Measurements from ENCODE around the gene ZFAND2A.
"Not testable (repeated sequence)": the region's sequence is repeated elsewhere in the genome, so short reads cannot be mapped to it uniquely, and the experiment has no call there.

Gene ZFAND2A

GRCh38 chr7:1159231-1159630 is 765 bp downstream of the ZFAND2A start:
- H3K4me1 ChIP-seq (ENCODE audit: control insufficient read depth, insufficient read depth, low read length); H3K9ac ChIP-seq (ENCODE audit: low read depth, low read length); H3K27me3 ChIP-seq (ENCODE audit: control insufficient read depth, insufficient read depth, low read length); H3K9me3 ChIP-seq (ENCODE audit: control insufficient read depth, insufficient read depth, low read length); H3K27ac ChIP-seq (ENCODE audit: low read depth, low read length): not testable (repeated sequence)
- peak overlapping the region; percentile 100 for H3K4me3 ChIP-seq (ENCODE audit: low read depth, low read length)
- peaks cover 36% of the 10 kb centered on the region for H3K36me3 ChIP-seq (ENCODE audit: control insufficient read depth, insufficient read depth, low read length)

- H3K27ac ChIP-seq (ENCODE audit: low read depth, low read length): no peak overlapping the region
- H3K4me1 ChIP-seq (ENCODE audit: control insufficient read depth, insufficient read depth, low read length): no peaks in the 10 kb centered on the region
Observed at GRCh38 chr7:1158203-1159126, 1.5 kb downstream of the ZFAND2A start.

DNA sequence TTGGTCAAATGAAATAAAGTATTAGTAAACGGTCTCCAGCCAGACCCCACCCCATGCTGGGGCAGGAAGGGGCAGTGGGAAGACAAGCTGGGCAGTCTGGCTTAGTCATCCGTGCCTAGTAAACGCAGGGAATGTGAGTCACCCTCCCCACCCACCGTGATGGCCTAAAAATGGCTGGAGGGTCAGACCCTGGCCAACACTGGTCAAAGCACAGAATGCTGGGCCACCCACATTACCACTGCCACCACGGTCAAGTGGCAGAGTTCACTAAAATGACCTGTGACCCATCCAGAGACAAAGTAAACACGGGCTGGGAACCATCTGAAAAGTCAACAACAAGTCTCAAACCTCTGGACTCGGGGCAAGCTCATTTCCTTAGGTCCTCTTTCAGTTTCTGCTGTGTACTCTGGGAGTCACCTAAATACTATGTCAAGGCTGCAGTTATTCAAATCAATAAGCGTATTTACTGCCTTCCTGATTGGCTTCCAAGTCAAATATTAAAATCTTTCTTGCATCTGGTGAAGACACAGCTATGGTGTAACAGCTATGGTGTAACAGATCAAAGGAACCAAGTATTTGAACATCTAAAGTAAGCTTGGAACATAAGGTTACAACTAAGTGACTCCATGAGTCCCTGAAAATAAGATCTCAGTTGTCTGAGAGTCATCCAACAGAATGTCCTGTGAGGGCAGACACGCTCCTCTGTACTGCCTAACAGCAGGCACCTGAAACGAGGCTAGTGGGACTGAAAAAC is 3.0 kb downstream of the ZFAND2A start:
- no peaks in the 10 kb centered on the region for H3K27me3 ChIP-seq (ENCODE audit: control insufficient read depth, insufficient read depth, low read length)
- no peaks in the 10 kb centered on the region for H3K9me3 ChIP-seq (ENCODE audit: control insufficient read depth, insufficient read depth, low read length)
- H3K9ac ChIP-seq (ENCODE audit: low read depth, low read length): no peak overlapping the region
- no peak overlapping the region for H3K4me3 ChIP-seq (ENCODE audit: low read depth, low read length)
- H3K4me1 ChIP-seq (ENCODE audit: control insufficient read depth, insufficient read depth, low read length): no peaks in the 10 kb centered on the region
- H3K27ac ChIP-seq (ENCODE audit: low read depth, low read length): peak overlapping the region; percentile 47
- H3K36me3 ChIP-seq (ENCODE audit: control insufficient read depth, insufficient read depth, low read length): peaks cover 54% of the 10 kb centered on the region

More at GRCh38 chr7:1158203-1159126, 1.5 kb downstream of the ZFAND2A start:
- H3K27me3 ChIP-seq (ENCODE audit: control insufficient read depth, insufficient read depth, low read length): no peaks in the 10 kb centered on the region
- H3K4me3 ChIP-seq (ENCODE audit: low read depth, low read length): peak overlapping the region; percentile 100
- no peaks in the 10 kb centered on the region for H3K9me3 ChIP-seq (ENCODE audit: control insufficient read depth, insufficient read depth, low read length)
- H3K9ac ChIP-seq (ENCODE audit: low read depth, low read length): no peak overlapping the region
- H3K36me3 ChIP-seq (ENCODE audit: control insufficient read depth, insufficient read depth, low read length): peaks cover 39% of the 10 kb centered on the region

DNA sequence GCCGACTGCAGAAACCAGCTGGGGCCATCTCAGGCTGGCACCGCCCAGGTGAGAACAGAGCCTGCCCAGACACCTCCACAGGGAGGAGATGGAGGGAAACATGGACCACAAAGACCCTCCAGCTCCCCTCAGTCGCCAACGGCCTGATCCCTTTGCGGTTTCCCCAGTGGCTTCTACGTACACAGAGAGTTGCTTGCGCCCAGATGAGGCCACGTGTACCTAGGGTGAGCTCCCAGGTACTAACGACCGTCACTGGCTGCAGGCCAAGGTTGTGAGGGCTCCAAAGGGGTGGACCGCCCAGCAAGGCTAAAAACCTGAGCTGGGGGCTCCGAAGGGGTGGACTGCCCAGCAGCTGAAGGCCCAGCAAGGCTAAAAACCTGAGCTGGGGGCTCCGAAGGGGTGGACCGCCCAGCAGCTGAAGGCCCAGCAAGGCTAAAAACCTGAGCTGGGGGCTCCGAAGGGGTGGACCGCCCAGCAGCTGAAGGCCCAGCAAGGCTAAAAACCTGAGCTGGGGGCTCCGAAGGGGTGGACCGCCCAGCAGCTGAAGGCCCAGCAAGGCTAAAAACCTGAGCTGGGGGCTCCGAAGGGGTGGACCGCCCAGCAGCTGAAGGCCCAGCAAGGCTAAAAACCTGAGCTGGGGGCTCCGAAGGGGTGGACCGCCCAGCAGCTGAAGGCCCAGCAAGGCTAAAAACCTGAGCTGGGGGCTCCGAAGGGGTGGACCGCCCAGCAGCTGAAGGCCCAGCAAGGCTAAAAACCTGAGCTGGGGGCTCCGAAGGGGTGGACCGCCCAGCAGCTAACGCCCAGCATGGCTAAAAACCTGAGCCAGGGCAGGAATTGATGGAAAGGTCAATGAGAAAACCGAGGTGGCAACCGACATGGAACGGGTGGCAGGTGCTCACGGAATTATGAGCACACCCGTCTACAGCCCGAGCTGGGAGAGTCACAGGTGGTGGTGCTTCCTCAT is 3.9 kb downstream of the ZFAND2A start:
- H3K27me3 ChIP-seq (ENCODE audit: control insufficient read depth, insufficient read depth, low read length); H3K27ac ChIP-seq (ENCODE audit: low read depth, low read length); H3K4me1 ChIP-seq (ENCODE audit: control insufficient read depth, insufficient read depth, low read length); H3K4me3 ChIP-seq (ENCODE audit: low read depth, low read length); H3K9me3 ChIP-seq (ENCODE audit: control insufficient read depth, insufficient read depth, low read length); H3K9ac ChIP-seq (ENCODE audit: low read depth, low read length): not testable (repeated sequence)
- peaks cover 60% of the 10 kb centered on the region for H3K36me3 ChIP-seq (ENCODE audit: control insufficient read depth, insufficient read depth, low read length)

GRCh38 chr7:1154172-1154739 is 5.7 kb downstream of the ZFAND2A start:
- Histone ChIP-seq H3K36me3 (ENCODE audit: control insufficient read depth, insufficient read depth, low read length) (peaks cover 61% of the 10 kb centered on the region), H3K27me3 (ENCODE audit: control insufficient read depth, insufficient read depth, low read length) (no peaks in the 10 kb centered on the region), H3K9ac (ENCODE audit: low read depth, low read length) (no peak overlapping the region), H3K4me3 (ENCODE audit: low read depth, low read length) (no peak overlapping the region), H3K27ac (ENCODE audit: low read depth, low read length) (no peak overlapping the region), H3K9me3 (ENCODE audit: control insufficient read depth, insufficient read depth, low read length) (no peaks in the 10 kb centered on the region), H3K4me1 (ENCODE audit: control insufficient read depth, insufficient read depth, low read length) (no peaks in the 10 kb centered on the region)

- no peak overlapping the region for H3K9ac ChIP-seq (ENCODE audit: low read depth, low read length)
- H3K4me1 ChIP-seq (ENCODE audit: control insufficient read depth, insufficient read depth, low read length): no peaks in the 10 kb centered on the region
- peaks cover 54% of the 10 kb centered on the region for H3K36me3 ChIP-seq (ENCODE audit: control insufficient read depth, insufficient read depth, low read length)
- H3K27ac ChIP-seq (ENCODE audit: low read depth, low read length): no peak overlapping the region
- no peak overlapping the region for H3K4me3 ChIP-seq (ENCODE audit: low read depth, low read length)
- H3K9me3 ChIP-seq (ENCODE audit: control insufficient read depth, insufficient read depth, low read length): no peaks in the 10 kb centered on the region
- H3K27me3 ChIP-seq (ENCODE audit: control insufficient read depth, insufficient read depth, low read length): no peaks in the 10 kb centered on the region
Observed at GRCh38 chr7:1152492-1152891, 7.5 kb downstream of the ZFAND2A start.

DNA sequence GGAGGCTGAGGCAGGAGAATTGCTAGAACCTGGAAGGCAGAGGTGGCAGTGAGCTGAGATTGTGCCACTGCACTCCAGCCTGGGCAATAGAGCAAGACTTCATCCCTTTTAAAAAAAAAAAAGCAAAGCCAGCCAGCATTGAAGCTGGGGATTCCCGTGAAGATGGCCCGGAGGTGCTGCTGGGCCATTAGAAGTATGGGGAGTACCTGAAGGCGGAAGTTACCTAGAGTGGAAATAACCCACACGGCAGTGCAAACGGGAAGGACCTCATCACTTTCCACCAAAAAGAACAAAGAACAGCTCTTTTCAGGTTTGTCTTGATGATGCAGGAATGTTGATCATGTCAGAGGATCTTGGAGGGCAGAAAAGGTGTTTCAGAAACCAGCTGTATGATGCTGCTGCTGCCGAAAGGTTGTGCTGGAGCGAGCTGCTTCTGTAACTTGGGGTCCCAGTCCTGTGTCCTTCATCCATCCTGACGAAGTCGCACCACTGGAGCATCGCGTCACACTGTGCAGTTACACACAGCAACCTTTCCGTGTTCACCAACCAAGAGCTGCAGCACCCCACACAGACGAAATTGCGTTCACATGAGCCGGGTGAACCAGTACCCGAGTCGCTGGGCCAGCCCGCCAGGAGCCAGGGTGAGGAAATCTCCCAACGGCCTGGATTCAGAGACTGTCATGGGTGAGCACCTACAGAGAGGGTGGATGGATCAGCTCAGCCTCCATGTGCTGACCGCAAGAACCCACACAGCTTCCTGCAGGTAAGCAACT is 8.2 kb downstream of the ZFAND2A start:
- no peaks in the 10 kb centered on the region for H3K9me3 ChIP-seq (ENCODE audit: control insufficient read depth, insufficient read depth, low read length)
- no peak overlapping the region for H3K9ac ChIP-seq (ENCODE audit: low read depth, low read length)
- no peaks in the 10 kb centered on the region for H3K27me3 ChIP-seq (ENCODE audit: control insufficient read depth, insufficient read depth, low read length)
- peaks cover 48% of the 10 kb centered on the region for H3K36me3 ChIP-seq (ENCODE audit: control insufficient read depth, insufficient read depth, low read length)
- no peak overlapping the region for H3K27ac ChIP-seq (ENCODE audit: low read depth, low read length)
- H3K4me3 ChIP-seq (ENCODE audit: low read depth, low read length): no peak overlapping the region
- H3K4me1 ChIP-seq (ENCODE audit: control insufficient read depth, insufficient read depth, low read length): no peaks in the 10 kb centered on the region

- H3K27me3 ChIP-seq (ENCODE audit: control insufficient read depth, insufficient read depth, low read length): no peaks in the 10 kb centered on the region
- H3K9me3 ChIP-seq (ENCODE audit: control insufficient read depth, insufficient read depth, low read length): no peaks in the 10 kb centered on the region
- H3K27ac ChIP-seq (ENCODE audit: low read depth, low read length): no peak overlapping the region
- no peak overlapping the region for H3K9ac ChIP-seq (ENCODE audit: low read depth, low read length)
- H3K36me3 ChIP-seq (ENCODE audit: control insufficient read depth, insufficient read depth, low read length): peaks cover 44% of the 10 kb centered on the region
- no peak overlapping the region for H3K4me3 ChIP-seq (ENCODE audit: low read depth, low read length)
- no peaks in the 10 kb centered on the region for H3K4me1 ChIP-seq (ENCODE audit: control insufficient read depth, insufficient read depth, low read length)
Observed at GRCh38 chr7:1151156-1151555, 8.8 kb downstream of the ZFAND2A start.

DNA sequence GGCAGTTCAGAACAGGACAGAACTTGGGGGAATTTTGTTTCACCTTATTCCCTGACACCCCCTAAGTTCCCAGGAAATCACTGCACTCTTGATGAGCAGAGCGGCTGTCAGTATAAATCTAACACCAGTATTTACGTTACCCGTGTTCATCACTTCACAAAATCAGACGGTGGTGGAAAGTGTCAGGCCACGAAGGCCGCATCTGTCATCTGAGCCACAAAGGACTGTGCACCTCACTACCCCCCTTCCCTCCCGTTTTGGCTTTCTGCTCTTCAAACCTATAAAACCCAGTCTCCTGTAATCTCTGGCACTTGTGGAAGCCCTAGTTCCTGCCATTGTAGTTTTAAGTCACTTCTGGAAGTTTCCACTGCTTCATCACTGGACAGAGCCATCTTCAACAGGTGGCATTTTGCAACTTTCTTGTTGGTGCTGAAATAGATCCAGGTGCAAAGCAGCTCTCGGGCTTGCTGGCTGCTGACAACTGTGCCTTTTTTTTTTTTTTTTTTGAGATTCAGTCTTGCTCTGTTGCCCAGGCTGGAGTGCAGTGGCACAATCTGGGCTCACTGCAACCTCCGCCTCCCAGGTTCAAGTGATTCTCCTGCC is 9.5 kb downstream of the ZFAND2A start:
- Histone ChIP-seq H3K27me3 (ENCODE audit: control insufficient read depth, insufficient read depth, low read length) (no peaks in the 10 kb centered on the region), H3K9me3 (ENCODE audit: control insufficient read depth, insufficient read depth, low read length) (no peaks in the 10 kb centered on the region), H3K27ac (ENCODE audit: low read depth, low read length) (no peak overlapping the region), H3K4me3 (ENCODE audit: low read depth, low read length) (no peak overlapping the region), H3K9ac (ENCODE audit: low read depth, low read length) (no peak overlapping the region), H3K36me3 (ENCODE audit: control insufficient read depth, insufficient read depth, low read length) (peaks cover 40% of the 10 kb centered on the region), H3K4me1 (ENCODE audit: control insufficient read depth, insufficient read depth, low read length) (no peaks in the 10 kb centered on the region)
